ENCODE results near the gene MCF2.
A peak's percentile ranks its signal among the peaks of the same experiment; 100 is the strongest.
"Not testable (repeated sequence)": the region's sequence is repeated elsewhere in the genome, so short reads cannot be mapped to it uniquely, and the experiment has no call there.

Gene MCF2, protein sequence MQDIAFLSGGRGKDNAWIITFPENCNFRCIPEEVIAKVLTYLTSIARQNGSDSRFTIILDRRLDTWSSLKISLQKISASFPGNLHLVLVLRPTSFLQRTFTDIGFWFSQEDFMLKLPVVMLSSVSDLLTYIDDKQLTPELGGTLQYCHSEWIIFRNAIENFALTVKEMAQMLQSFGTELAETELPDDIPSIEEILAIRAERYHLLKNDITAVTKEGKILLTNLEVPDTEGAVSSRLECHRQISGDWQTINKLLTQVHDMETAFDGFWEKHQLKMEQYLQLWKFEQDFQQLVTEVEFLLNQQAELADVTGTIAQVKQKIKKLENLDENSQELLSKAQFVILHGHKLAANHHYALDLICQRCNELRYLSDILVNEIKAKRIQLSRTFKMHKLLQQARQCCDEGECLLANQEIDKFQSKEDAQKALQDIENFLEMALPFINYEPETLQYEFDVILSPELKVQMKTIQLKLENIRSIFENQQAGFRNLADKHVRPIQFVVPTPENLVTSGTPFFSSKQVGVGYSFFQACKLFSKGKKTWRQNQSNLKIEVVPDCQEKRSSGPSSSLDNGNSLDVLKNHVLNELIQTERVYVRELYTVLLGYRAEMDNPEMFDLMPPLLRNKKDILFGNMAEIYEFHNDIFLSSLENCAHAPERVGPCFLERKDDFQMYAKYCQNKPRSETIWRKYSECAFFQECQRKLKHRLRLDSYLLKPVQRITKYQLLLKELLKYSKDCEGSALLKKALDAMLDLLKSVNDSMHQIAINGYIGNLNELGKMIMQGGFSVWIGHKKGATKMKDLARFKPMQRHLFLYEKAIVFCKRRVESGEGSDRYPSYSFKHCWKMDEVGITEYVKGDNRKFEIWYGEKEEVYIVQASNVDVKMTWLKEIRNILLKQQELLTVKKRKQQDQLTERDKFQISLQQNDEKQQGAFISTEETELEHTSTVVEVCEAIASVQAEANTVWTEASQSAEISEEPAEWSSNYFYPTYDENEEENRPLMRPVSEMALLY

DNA sequence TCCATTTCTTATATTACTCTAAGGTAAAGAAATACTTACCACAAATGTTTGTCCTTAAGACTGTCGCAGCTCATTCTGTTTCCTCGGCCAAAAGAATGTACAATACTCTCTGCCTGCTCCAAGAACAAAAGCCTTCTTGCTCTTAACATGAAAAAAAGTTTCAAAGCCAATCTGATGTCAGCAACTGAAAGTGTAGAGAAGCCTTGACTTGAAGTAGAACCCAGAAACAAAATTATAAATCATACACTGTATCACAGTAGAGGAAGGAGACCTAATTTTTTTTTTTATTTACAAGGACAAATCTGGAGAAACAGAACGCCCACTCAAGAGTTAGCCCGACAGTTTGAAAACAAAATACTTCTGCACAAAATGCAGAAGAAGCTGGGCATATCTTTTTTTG is at the start of gene MCF2:
MCF2 (minus strand) TSS at position 101 of the 400 bp plus-strand sequence. CDS start 56,423 bp downstream, outside the sequence.
- DNase-seq, result no peak

DNA sequence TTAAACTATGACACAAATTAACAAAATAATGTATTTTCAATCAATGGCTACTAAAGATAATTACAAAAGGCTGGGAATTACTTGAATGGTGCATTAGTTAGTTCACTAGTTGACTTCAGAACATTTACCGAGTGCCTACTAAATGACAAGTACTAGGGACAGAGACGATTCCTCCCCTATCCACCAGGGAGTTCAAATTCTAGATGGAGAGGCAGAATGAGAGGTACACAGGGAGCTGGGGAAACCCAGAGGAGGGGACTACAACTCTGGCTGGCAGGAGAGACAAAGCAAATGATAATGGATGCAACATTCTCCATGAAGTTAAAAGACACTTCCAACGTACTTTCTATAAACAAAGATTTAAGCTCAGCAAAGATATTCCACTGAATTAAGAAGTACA is 43.1 kb upstream of the MCF2 start:
- DNase-seq, result no peak

DNA sequence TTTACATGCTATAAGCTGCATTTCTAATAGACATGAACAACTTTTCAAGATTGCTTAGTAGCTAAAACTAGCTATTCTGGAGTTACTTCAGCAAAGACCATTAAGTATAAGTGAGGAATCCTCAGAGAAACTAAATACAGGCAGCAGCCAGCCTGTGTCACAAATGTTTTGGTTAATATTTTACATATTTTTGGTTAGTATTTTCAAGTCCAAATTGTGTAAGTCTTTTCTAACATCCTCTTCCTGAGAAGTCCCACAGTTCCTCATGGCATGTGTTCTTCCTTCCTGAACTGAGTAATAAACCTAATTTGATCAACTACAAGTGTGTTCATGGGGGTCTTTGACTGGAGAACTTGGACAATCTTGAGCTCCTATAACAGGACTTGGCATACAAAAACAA is 42.4 kb upstream of the MCF2 start:
- no peak for DNase-seq

DNA sequence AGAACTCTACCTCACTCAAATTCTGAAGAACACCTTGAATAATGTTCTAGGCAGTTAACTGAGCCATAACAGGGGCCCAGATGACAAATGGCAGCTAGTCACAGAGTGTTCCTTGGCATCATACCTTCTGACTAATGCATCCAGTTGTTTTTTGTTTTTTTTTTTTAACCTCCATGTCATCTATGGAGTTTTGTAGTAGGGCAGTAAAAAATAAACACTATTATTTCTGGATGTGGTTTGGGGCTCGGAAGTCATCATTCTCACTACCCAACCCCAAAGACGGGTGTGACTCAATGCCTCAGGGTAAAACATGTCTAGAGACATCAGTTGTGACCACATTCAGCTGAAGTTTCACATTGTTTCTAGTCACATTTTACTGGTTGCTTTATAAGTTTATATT is 31.2 kb upstream of the MCF2 start:
- no peak for DNase-seq

DNA sequence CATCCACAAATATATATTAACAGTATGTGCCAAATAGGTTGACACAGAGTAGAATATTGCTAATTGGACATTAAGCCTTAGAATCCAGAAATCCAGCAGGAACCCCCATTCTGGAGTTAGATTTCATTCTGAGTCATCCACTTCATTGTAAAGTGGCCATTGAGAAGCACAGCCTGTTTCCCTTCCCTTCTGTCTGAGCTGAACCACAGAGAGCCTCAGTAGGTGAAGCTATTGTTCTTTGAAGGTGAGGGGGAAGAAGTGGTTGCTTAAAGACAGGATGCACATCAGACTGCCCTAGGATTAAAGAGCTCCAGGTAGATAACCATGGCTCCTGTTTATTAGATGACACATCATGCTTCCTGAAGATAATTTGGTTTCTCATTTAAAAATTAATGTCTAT is 30.6 kb upstream of the MCF2 start:
- DNase-seq, result peak; percentile 14

DNA sequence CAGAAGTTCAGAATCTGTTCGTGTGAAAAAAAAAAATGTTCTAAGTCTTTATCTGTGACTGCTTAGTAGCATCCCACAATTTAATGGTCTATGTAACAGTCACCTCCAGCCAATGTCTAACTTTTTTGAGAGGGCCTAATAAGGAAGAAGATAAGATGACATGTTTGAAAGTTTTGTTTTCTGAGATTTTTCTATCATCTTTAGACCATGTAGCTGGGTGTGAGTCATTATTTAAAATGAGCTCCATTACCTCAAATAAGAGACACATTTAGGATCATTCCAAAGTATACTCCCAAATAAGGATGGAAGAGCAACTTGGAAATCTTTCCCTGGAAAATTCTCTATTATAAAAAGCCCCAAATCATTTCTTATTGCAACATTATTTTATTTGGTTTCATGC is 28.2 kb upstream of the MCF2 start:
- DNase-seq, result no peak

DNA sequence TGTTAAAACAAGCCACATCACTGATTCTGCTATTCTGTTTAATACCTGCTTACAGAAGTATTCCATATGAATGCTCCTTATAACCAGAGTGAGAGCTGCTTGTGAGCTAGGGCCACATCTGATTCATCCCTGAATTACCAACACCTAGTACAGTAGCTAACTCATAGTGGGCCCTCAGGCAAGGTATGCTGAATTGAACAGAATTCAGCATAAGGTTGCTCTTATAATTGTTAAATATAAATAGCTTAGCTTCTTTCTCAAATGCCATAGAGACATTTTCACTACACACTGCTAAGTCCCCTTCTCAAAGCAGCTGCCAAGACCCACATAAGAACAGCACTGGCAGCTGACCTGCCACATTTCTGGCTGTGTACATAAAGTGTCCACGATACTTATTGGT is 27.0 kb upstream of the MCF2 start:
- DNase-seq, result no peak

DNA sequence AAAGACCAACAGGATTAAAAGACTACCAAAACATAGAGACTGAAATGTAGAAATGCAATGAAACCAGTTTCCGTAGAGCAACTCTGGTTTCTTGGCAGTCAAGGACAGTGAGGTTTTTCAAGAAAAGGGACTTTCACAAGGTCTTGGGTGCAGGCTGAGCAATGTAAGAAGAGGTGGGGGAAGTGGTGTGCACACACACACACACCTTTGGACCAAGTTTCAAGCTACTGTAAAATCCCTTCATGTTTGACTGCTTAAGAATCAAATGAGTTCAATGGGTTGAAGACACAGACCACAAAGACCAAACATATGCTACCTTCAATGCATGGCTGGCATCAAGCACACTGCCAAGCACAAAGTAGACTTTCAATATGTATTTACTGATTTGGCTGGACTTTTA is 17.8 kb upstream of the MCF2 start:
- no peak for DNase-seq

DNA sequence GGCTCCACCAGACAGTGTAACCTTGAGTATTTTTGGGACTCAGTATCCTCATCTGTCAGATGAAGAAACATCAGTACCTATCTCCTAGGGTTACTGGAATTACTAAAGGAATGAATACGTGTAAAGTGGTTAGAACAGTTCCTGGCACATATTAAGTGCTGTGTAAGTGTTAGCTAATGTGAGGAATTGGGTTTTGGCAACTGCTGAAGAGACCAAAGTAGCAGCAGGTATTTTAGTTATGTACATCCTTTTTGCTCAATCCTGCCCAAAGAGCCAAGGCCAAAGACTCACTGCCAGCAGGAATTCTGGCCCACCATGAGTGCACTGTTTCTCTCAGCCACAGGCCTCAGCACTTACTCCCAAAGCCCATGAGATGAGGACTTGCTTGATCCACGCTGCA is 16.7 kb upstream of the MCF2 start:
- DNase-seq, result no peak

DNA sequence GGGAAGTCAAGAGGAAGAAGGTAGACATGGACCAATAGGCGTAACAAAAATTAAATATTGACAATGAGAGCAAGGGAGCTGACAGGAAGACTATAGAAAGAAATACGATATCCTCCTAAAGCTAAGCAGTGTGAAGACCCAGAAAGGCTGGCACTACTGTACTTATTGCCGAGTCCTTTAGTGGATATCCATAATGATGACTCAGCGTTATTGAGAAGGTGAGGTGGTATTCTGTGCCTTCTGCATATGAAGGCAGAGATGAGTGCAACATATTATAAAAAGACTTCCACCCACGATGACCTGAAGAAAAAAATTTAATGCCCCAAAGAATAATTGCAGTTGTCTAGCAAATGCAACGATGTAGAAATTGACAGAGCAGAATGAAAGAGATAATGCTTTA is 13.0 kb upstream of the MCF2 start:
- no peak for DNase-seq

DNA sequence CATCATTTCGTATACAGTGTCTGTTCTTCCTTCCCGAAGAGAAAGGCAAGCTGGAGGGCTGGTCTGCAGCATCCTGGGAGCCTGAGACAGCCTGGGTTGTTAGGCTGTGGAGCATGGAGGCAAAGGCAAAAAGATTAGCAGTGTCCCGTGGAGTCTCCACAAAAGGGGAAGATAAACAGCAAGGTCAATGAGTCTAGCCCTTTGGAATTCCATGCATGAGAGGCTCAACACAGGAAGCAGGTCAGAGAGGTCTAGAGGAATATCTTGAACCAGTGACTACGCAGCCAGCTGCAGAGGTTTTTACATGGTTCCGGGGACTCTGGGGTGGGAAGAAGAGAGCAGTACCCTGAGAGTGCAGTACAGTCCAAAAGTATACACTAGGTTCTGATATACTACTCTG is 12.2 kb upstream of the MCF2 start:
- DNase-seq, result no peak

DNA sequence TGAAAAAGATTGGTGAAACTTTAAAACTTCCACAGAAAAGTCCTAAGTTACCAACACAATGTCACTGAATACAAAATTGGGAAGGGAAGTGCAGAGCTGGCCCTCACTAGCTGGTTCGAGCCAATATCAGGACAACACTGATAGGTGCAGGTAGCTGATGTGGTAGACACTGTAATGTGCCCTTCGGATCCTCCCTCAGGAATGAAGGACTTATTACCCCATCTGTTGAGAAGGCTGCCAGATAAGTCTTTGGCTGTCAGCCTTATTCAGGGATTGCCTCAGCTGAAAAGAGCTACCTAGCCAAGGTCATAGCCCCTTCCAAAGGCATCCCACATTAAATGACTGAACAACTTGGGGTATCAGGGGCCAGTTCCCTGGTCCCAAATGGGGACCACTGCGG is 5.3 kb downstream of the MCF2 start:
- DNase-seq, result no peak

DNA sequence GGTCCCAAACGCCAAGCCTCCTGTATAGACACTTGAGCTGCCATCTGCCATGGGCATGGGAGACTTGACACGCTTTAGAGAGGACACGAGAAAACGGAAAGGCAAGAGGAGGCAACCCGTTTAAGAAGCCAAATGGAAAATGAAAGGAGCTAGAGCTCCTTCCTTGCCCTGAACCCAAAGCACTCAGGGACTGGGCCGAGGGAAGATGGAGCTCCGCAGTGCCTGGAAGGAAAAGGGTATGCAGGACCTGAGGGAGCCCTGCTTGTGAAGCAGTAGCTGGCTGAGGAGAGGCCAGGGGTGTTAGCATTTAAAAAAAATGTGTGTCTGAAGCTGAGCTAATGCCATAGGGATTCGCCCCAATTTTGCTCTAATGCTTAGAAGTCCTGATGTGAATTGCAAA is 15.1 kb downstream of the MCF2 start:
- no peak for DNase-seq

DNA sequence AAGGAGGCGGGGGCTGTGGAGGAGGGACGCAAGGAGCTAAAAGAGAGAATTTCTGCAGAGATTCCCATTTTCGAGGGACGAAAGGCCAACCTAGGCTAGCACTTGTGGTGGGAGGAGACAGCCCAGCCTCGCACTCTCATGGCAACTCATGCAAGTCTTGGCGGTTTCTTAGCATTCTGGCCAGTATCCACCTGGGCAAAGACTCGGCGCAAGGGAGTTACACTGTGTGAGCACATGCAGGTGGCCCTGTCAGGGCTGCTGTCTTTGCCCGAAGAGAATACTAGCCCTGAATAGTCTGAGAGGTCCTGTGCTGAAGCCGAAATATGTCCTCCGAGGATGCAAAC is 15.5 kb downstream of the MCF2 start:
- no peak for DNase-seq

DNA sequence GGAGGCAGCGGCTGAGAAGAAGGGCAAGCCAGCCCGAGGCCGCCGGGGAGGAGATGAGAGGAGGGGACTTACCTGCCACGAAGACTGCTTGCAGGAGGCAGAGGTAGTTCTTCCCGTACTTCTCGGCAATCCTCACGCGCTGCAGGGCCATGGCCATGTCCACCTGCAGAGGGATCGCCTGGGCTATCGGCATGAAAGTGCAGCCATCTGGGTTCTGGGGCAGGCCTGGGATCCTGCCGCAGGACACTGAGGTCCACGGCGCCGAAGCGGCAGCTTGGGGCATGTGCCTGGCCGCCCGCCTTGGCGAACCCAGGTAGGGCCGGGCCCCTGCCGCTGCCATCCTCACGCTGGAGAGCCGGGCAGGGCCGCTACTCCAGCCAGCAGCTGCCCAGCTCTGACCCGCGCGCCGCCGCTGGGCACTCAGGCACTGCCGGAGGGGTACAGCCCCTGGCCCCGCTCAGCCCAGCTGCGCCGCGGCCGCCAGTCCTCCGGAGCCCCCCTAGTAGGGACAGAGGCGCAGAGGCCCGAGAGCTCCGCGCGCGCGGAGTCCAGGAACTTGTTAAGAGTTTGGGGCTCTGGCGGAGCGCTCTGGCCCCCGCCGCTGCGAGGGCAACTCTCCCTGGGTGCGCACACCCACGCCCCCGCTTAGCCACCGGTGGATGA is 16.0 kb downstream of the MCF2 start:
- no peak for DNase-seq

DNA sequence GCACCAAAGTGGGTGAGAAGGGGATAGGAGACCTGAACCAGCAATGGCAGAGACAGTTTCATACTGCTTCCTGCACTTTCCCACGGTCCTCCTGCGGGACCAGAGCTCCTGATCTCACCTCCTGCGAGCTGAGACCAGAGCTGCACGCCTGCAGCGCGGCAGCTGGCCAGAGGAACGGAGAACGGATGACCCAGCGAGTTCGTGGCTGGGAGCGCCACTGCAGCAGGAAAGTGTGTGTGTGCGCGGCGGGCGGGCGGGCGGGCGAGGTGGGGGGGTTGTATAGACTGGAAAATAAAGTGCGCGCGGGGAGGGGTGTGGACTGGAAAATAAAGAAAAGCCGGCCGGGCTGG is 16.5 kb downstream of the MCF2 start:
- DNase-seq, result no peak

DNA sequence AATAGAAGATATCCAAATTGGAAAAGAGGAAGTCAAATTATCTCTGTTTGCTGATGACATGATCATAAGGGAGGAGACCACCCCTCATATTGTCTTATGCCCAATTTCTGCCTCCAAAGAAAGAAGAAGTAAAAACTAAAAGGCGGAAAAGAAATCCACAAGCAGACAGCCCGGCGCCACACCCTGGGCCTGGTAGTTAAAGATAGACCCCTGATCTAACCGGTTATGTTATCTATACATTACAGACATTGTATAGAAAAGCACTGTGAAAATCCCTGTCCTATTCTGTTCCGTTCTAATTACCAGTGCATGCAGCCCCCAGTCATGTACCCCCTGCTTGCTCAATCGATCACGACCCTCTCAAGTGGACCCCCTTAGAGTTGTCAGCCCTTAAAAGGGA is 22.8 kb downstream of the MCF2 start:
- DNase-seq, result not testable (repeated sequence)

DNA sequence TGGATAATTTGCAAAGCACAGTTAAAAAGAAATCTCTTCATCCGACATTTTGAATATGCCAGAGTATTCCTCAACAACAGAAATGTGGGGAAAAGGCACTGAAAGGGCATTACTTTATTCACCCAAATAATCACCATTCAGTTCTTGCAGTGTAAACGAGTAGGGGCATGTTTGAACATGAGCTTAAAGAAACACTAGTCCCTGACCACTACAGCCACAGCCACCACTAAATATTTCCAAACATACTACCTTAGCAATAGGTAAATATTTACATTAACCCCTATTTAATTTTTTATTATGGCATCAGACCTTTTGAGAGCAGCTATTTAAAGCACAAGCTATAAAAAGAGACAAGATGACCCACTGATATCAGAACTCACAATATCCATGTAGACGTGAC is 27.6 kb downstream of the MCF2 start:
- DNase-seq, result no peak

DNA sequence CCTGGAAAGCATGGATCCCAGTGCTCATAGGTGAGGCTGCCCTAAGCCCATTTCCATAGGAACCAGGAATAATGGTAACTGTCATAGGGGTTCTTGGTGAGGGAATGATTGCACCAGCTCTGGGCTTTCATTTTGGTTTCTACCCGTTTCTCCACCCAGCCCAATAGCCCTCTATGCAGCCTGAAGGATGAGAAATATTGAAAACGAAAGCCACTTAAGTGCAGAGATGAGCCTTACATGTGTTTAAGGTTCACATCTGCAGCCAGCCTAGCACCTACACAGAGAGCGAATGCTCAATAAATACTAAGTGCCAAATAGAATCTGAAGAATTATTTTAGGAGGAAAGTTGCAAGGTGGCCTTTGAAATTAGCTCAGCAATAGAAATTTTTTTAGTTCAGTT is 60.4 kb downstream of the MCF2 start:
- DNase-seq, result no peak

DNA sequence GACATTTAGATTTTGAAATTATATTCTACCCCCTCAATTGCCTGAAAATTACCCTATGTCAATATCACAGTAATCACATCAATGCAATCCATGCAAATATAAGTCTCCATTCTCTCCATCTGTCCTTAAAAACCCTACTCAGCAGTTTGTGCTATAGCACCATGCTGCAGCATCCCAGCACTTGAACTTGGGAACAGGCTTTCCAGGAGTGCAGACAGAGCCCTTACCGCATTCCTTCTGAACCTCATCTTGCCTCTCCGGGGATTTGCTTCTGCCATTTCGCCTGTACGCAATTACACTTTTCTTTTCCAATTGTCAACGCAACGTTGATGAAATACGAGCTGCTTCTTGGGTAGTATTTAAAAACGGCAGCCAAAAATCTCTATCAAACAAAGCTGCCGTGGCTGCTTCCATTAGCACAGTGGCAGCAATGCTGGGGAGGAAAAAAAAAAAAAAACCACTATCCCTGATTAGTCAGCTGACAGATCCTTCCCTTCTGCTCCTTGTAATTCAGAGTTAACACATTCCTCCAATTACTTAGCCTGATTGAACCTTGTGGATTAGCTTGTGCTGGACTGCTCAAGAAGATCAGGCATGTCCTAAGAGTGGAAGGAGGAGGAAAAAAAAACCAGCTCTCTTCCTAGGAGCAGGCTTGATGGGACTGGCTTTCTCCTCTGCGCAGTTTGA is 65.6 kb downstream of the MCF2 start:
- no peak for DNase-seq

DNA sequence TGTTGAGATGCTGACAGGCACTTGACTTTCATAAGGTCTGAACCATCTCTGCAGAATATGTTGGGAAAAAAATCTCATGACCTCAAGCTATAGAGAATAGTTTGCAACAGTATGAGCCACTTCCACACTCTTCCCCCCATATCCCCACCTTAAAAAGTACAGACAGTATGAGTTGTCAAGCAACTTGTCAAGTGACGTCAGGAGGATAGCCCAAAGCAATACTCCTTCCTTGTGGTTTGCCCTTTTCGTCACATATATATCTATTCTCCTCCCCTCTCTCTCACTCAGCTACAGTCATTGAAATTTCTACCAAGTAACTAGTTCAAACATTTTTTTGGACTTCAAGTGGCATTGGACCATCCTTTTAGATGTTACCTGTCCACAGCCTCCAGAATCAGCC is 67.7 kb downstream of the MCF2 start:
- DNase-seq, result no peak

DNA sequence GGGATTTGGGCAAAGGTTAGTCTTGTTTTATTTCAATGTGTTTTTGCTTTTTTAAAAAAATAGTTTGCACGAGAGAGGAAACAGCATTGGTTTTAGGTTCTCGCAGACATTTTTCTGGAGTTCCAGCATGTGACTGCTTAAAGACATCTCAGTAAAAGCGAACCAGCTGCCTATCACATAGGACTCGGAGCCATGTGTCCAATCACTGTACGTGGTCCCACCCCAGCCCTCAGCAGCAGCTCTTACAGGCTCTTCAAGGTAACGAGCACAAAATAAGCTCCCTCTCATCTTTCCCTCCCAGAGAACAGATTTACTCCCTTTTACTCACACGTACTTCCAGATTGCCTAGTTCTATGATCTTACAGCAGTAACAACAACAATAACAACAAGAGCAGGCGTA is 68.7 kb downstream of the MCF2 start:
- DNase-seq, result no peak

DNA sequence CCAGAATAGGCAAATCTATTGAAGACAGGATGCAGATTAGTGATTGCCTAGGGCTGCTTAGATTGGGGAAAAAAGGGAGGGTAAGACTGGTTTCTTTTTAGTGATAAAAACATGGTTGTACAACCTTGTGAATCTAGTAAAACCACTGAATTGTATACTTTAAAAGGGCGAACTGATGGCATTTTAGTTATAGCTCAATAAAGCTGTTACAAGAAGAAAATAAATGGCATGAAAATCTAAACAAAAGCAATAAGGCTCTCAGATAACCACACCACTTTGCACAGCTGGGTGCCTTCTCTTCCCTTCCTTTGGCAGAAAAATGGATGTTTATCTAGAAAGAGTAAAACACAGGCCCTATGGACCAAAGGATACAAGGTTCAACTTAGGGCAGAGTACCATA is 107.9 kb downstream of the MCF2 start:
- no peak for DNase-seq

All from NCI-H1436 treated with DMSO at 0.1 percent for 48 hours (cell line).